Adrenal gland (tissue), 12 donors: ENCODE results near the gene PDCD4. TPM values are rescaled to one million over a fixed set of nuclear protein-coding genes. Genes with fewer than 3 reads are reported as not detected.
A peak's percentile ranks its signal among the peaks of the same experiment; 100 is the strongest.

Source experiments
- DNase-seq, 7 donors: peaks; one replicate each; pipeline ENCODE4 v3.0.0-alpha.2; 2019 to 2020
- H3K27ac ChIP-seq, 5 donors: fragments of 200-600 bp; sonication (generic) in 4 of 5; 1 replicate in 3 of 5; 2 replicates in 2 of 5; pipeline versions ENCODE4 v1.5.1 to v1.8.0; 2016 to 2020; ENCODE audit warnings: mild to moderate bottlenecking in 1 of 5
- H3K27me3 ChIP-seq: fragments of 200-600 bp; 2 replicates; pipeline ENCODE4 v1.8.0; 2021
- H3K36me3 ChIP-seq, 2 donors: fragments of 200-600 bp; replicated peaks in 1 of 2; 1 replicate in 1 of 2; 2 replicates in 1 of 2; pipeline versions ENCODE4 v1.5.1 to v1.8.0; 2018 to 2022
- H3K4me1 ChIP-seq, 2 donors: fragments of 200-600 bp; replicated peaks in 1 of 2; 1 replicate in 1 of 2; 2 replicates in 1 of 2; pipeline versions ENCODE4 v1.5.1 to v1.8.0; 2018 to 2021
- H3K4me3 ChIP-seq, 4 donors: fragments of 200-600 bp; sonication (generic) in 3 of 4; one replicate each; pipeline ENCODE4 v1.5.1; 2016 to 2018
- H3K9me3 ChIP-seq, 3 donors: fragments of 200-600 bp; sonication (generic) in 1 of 3; replicated peaks in 1 of 3; 1 replicate in 2 of 3; 2 replicates in 1 of 3; pipeline versions ENCODE4 v1.5.1 to v1.8.0; 2016 to 2021
- CTCF ChIP-seq, 6 experiments: fragments of 450-650 bp in 4 of 6; fragments of 200-600 bp in 2 of 6; sonication (generic) in 1 of 6; IDR thresholded peaks; 1 replicate in 5 of 6; 2 replicates in 1 of 6; pipeline versions ENCODE4 v1.5.1 to v1.8.0; 2016 to 2021; ENCODE audit warnings: antibody characterized with exemption in 6 of 6, mild to moderate bottlenecking in 2 of 6, moderate library complexity in 1 of 6
- POLR2A ChIP-seq, 2 donors: fragments of 450-650 bp; IDR thresholded peaks; one replicate each; pipeline ENCODE4 v1.6.1; 2017; ENCODE audit warnings: antibody characterized with exemption in 2 of 2, mild to moderate bottlenecking in 2 of 2, moderate library complexity in 1 of 2
- WGBS, 4 donors: extraction: QIAGEN DNeasy Blood & Tissue Kit in 2 of 4; methylation state at CpG; one replicate each; pipeline versions ENCODE4 v1.1.5 to v1.1.7; 2013 to 2017; 5-methylcytosine and 5-hydroxymethylcytosine counted together
- intact Hi-C, 2 donors: fragments of 100-400 bp; cut with DNase I; formaldehyde crosslinking; loops; one replicate each; pipeline versions ENCODE4 v1.14.1 to v1.15.0; 2022 to 2023
- polyA plus RNA-seq, 3 donors: library from polyadenylated mRNA; stranded (reverse); fragments of 200-250 nt in 2 of 3; fragments of 350-450 nt in 1 of 3; fragmentation: Illumina TruSeq in 1 of 3; extraction: RNeasy Lipid Tissue Mini Kit (QIAGEN cat#74804) in 1 of 3; gene quantifications; one replicate each; pipeline ENCODE4 v1.2.3, GENCODE V29; 2013 to 2014
- total RNA-seq, 9 donors: library from RNA; depleted of rRNA in 4 of 9; stranded (reverse); fragments of >200 nt in 4 of 9; fragments of 120-200 nt in 1 of 9; fragmentation: NEBNext Ultra II Directional in 1 of 9; extraction: Animal tissue kit (Norgen Biotek cat#: 25700) in 1 of 9; gene quantifications; one replicate each; pipeline versions ENCODE4 v1.1.0 to v1.2.4, GENCODE V29; 2013 to 2023
- donor health status: healthy with polysubstance abuse.
- donor health status: Bipolar disorder and iron deficiency.
- donor health status: DM: yes; HTN: yes; CAD: no.
- donor health status: DM: no; HTN: no; CAD: no.
- donor health status: DM: no; HTN: no; CAD: no.
- donor health status: DM: yes; HTN: yes; CAD: no.

Gene PDCD4
- total and polyA plus RNA-seq, 12 donors = 16.8 to 150 (median 44.8) TPM

- no peak overlapping the region for H3K27ac ChIP-seq
- no peaks in the 10 kb centered on the region for H3K36me3 ChIP-seq
- DNase-seq = no peak
- H3K27me3 ChIP-seq = no peaks in the 10 kb centered on the region
- 87 to 98% (median 90%) methylated on average over 3 of the region's 3 CpGs for WGBS, 4 donors
- H3K4me1 ChIP-seq = peaks cover 0 to 10% of the 10 kb centered on the region in 2 donors
- TF ChIP-seq CTCF (IDR thresholded peaks at IDR 0.05) = no peak
- TF ChIP-seq POLR2A (IDR thresholded peaks at IDR 0.05) = no peak
- intact Hi-C loops = no loop called here
- H3K4me3 ChIP-seq = no peak overlapping the region
- no peaks in the 10 kb centered on the region for H3K9me3 ChIP-seq
These were observed 21.6 kb upstream of the PDCD4 start for GRCh38 chr10:110850099-110850498.

DNA sequence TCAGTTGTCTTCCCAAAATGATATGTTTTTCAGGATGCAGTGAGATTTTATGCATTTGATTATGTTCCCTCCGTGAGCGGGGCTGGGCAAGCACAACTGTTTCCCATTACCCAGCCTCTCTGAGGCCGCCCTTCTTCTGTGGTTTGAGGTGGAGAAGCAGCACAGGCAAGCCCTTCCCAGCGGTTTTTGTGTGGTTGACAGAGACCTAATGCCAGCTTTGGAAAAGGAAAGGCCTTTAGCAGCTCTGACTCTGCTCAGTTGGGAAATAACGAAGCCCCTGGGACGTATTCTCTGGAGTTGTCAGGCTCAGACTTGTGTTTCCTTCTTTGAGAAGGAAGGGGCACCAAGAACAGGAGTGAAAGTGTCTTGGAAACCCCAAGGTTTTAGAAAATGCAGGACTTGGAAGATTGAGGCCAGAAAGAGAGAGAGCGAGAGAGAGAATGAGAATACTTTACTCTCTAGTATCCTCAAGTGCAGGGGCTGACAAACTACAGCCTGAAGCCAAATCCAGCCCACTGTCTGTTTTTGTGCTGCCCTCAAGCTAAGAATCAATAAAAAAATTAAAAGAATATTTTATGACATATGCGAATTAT lies 20.6 kb upstream of the PDCD4 start:
- WGBS, 4 donors = 74 to 84% (median 79%) methylated on average over 6 to 8 of the region's 8 CpGs
- no peak for TF ChIP-seq POLR2A (IDR thresholded peaks at IDR 0.05)
- no peak for TF ChIP-seq CTCF (IDR thresholded peaks at IDR 0.05)
- Histone ChIP-seq H3K27me3 (no peaks in the 10 kb centered on the region), H3K9me3 (no peaks in the 10 kb centered on the region), H3K27ac (no peak overlapping the region), H3K36me3 (no peaks in the 10 kb centered on the region), H3K4me3 (no peak overlapping the region), H3K4me1 (peaks cover 0 to 2% of the 10 kb centered on the region in 2 donors)
- intact Hi-C loops = no loop called here
- no peak for DNase-seq

DNA sequence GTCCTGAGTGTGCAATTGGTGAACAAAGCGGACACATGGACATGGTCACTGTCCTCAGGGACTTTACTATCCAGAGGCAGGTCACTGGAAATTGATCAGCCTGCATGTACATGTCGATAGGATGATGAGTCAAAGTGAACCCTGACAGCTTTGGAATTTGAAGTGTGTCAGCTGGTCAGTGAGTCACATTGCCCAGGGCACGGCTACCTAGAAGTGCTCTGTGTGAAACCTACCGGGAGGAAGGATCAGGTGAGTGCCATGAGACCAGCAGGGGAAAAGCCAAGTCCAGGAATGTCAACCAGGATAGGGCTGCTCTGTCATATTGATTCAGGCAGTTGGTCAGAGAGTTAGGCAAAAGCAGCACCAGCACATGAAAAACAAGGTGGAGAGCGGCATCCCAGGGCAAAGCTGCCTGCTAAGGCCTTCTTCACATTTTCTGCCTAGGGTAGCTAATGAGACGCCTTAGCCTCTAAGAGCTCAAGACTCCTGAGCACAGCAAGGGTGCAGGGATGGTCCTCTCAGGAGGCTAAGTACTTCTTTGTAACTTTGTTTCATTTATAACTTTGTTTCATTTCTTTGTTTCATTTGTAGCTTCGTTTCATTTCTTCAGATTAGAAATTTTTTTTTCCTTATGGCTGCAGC lies 19.4 kb upstream of the PDCD4 start:
- WGBS, 4 donors = 50 to 60% (median 52%) methylated on average over 6 to 7 of the region's 7 CpGs
- Histone ChIP-seq H3K27me3 (no peaks in the 10 kb centered on the region), H3K4me1 (peaks cover 4% of the 10 kb centered on the region in 2 donors), H3K27ac (no peak overlapping the region), H3K9me3 (no peaks in the 10 kb centered on the region), H3K36me3 (no peaks in the 10 kb centered on the region), H3K4me3 (no peak overlapping the region)
- peak in 1 of 7 donors; percentile 50 for DNase-seq
- intact Hi-C loops = no loop called here
- no peak for TF ChIP-seq POLR2A (IDR thresholded peaks at IDR 0.05)
- TF ChIP-seq CTCF (IDR thresholded peaks at IDR 0.05) = no peak

DNA sequence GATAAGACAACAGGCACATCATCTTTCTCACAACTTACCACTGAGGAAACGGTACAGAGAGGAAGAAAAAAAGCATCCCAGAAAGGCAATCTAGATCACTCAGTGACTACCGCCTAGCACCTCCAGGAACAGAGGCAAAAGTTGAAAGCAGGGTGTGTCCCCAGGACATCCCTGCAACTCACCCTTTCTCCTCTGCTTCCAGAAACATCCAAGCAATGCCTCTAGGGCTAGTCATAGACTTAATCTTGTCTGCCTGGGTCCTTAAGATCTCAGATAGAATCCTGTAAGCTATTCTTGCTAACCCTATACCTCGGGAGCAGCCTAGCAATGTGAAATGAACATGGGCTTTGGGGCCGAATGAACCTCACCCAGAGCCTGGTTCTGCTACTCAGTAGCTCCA lies 18.8 kb upstream of the PDCD4 start:
- Histone ChIP-seq H3K27ac (no peak overlapping the region), H3K27me3 (no peaks in the 10 kb centered on the region), H3K36me3 (no peaks in the 10 kb centered on the region), H3K4me1 (peaks cover 8 to 9% of the 10 kb centered on the region in 2 donors), H3K4me3 (no peak overlapping the region), H3K9me3 (no peaks in the 10 kb centered on the region)
- no peak for TF ChIP-seq CTCF (IDR thresholded peaks at IDR 0.05)
- no peak for TF ChIP-seq POLR2A (IDR thresholded peaks at IDR 0.05)
- no peak for DNase-seq
- WGBS, 4 donors = 80 to 82% (median 82%) methylated on average over 4 of the region's 4 CpGs
- intact Hi-C loops = no loop called here
